HG02759 (cell line): Measurements from ENCODE around the gene SNRNP25.

ENCODE experiments used
- ATAC-seq: cut with Tn5 transposase; IDR thresholded peaks from one replicate; pipeline ENCODE4 v1.9.1; 2021; ENCODE audit warnings: mild to moderate bottlenecking, moderate library complexity; ENCODE audit not compliant: unreplicated experiment

The SNRNP25 gene

DNA sequence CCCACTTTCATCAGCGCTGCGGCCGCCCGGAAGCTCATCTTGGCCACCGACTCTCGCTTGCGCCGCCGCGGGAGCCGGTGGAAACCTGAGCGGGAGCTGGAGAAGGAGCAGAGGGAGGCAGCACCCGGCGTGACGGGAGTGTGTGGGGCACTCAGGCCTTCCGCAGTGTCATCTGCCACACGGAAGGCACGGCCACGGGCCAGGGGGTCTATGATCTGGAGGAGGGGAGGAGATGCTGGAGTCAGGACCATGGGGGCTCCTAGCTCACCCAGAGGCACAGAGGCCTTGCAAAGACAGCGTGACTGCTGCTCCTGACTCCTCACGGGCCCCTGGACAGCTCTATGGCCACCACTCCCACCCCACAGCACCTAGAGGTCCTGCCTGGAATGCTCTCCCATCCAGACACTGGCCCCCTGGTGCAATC lies 9.4 kb downstream of the SNRNP25 start:
- no peak for ATAC-seq

DNA sequence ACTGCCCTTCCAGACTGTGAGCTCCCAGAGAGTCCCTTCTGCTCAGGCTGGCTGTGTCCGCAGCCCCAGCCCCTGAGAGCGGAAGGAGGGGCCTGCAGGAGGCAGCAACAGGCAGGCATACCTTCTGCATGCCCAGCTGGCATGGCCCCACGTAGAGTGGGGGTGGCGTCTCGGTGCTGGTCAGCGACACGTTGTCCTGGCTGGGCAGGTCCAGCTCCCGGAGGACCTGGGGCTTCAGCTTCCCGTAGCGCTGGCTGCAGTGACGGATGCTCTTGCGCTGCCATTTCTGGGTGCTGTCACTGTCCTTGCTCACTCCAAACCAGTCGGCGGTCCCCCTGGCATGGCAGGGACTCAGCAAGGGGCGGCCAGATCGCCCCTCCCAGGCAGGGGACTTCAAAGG lies 9.8 kb downstream of the SNRNP25 start:
- ATAC-seq: no peak

DNA sequence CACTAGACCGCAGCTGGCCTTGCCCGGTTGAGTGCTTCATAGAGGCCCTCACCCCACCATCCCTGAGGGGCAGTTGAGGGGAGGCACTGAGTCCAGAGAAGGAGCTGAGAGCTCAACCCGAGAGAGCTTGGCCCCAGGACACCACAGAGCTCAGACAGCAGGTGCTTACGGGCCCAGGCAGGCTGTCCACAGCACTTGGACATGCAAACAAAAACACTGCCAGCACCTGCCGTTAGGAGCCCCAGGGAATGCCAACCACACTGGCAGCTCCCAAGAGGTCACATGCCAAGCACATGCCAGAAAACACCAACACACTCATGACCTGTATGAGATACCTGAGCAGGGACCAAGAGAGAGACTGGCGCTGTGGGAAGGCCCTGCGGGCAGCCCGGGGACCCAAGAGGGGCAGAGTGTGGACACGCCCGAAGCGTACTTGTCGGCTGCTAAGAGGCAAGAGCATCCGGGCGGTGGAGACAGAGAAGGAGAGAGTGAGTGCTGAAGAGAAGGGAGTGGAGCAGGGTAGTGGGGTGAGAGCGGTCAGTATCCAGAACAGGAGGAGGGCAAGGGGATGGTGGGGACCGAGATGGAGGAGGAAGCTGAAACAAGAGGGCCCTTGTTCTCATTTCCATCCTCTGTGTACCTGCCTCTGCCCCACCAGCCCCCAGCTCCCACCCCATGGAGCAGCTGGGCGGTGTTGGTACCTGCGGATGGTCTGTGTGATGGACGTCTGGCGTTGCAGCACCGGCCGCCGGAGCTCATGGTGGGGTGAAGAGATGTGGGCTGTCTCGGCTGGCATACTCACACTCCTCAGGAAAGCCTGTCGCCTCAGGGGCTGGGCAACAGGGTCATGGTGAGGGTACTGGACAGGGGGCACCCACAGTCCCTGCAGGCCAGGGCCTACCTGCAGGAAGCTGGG lies 10.6 kb downstream of the SNRNP25 start:
- no peak for ATAC-seq

DNA sequence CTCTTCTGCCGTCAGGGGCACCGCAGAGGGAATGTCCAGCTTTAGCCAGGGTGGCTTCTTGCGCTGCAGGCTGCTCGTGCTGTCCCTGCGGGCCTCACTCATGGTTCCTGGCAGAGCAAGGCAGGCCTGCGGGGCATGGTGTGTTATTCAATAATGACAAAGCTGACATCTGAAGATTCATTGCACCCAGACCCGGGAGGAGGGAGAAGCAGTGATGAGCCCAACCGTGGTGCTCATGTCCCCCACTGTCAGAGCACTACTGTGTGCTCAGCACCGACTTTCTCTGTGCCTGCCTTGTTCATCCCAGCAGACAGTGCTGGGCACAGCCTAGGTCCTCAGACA lies 11.3 kb downstream of the SNRNP25 start:
- ATAC-seq: no peak

DNA sequence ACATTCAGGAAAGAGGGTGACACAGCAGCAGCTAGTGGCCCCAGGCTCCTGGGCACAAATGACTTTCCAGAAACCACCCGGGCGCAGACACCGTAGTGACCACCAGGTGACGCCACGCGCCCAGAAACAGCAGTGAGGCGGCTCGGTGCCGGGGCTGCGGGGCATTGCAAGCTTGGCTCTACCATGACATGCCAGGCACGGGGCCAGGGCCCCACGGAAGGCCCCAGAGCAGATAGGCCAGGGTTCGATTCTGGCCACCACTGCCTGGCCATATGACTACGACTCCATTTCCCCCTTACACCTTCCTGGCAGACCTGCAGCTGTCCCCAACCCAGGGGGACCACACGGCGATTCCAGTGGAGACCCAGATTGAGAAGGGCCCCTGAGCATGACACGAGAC lies 12.1 kb downstream of the SNRNP25 start:
- peak; percentile 53 for ATAC-seq

DNA sequence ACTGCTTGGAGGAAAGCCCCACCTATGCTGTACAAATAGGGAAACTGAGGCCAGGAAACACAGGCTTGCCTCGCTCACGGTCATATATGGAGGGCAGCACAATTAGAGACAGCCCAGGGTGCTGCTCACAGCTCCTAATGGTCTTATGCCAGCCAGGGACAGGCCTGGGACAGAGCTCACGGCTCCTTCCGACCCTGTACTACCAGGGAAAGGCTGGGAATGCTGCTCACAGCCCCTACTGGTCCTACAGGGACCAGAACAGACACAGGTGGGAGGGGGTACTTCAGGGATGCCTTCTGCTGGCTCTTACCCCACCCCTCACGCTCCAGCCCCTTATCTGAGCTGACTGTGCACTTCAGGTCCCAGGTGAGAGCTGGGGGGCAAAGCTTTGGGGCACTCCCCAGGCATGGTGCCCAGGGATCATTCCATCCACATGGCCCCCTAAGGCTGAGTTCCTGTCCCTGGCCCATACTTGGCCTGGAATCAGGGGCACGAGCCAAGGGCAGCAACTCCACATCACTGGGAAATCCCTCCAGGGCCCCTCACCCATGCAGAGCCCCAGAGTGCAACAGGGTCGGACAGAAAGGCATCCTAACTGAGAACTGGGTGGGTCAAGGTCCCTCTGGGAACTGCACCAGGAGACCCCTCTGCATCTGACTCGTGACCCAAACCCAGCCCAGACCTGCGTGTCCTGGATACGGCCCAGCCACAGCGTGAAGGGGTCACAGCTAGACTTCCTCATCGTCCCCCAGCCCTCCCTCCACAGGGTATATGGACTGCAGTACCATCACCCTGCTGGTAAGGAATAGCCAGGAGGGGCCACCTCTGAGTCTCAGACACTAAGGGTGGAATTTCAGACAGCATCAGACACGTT lies 12.9 kb downstream of the SNRNP25 start:
- ATAC-seq: no peak

DNA sequence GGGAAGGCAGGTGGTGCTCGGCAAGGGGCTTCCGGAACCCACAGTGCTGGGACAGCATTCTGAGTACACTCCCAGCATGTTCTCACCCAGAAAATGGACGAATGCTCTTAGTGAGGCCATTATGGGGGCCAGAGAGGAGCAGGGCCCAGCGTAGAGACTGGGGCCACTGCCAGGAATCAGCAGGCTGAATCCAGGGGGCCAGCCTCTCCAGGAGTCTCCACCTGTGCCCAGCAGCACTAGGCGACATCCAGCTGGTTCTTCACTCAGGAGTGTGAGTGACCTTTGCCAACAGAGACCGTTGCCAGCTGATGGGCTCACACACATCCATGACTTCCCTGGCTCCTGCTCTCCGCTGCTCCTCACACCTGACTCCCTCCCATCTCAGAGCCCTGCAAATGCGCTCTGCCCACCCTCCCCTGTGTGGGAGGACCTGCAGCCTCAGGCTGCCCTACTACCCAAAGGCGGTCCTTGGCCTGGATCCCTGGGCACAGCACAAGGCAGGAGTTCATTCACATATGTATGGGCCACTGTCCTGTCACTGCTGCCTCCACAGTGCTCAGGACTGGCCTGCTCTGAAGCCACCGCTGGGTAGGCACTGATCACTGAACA lies 13.7 kb downstream of the SNRNP25 start:
- no peak for ATAC-seq

DNA sequence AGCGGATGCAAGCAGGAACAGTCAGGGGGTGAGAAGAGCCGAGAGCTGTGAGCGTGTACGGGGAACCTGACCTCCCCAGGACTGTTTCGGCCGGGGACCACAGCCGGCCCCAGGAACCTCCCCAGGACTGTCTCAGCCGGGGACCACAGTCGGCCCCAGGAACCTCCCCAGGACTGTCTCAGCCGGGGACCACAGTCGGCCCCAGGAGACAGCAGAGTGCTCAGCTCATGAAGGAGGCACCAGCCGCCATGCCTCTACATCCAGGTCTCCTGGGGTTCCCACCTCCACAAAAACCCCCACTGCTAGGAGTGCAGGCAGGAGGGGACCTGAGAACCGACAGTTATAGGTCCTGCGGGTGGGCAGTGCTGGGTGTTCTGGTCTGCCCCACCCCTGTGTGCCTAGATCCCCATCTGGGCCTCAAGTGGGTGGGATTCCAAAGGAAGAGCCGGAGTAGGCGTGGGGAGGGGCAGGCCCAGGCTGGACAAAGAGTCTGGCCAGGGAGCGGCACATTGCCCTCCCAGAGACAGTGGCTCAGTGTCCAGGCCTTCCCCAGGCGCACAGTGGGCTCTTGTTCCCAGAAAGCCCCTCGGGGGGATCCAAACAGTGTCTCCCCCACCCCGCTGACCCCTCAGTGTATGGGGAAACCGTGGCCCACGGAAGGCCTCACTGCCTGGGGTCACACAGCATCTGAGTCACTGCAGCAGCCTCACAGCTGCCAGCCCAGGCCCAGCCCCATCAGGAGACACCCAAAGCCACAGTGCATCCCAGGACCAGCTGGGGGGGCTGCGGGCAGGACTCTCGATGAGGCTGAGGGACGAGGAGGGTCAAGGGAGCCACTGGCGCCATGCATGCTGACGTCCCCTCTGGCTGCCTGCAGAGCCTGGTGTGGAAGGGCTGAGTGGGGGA lies 14.5 kb downstream of the SNRNP25 start:
- ATAC-seq: no peak

DNA sequence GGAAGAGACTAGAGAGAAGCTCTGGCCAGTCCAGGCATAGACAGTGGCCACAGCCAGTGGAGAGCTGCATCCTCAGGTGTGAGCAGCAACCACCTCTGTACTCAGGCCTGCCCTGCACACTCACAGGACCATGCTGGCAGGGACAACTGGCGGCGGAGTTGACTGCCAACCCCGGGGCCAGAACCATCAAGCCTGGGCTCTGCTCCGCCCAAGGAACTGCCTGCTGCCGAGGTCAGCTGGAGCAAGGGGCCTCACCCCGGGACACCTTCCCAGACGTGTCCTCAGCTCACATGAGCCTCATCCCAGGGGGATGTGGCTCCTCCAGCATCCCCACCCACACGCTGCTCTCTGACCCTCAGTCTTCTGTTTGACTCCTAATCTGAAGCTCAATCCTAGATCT lies 15.6 kb downstream of the SNRNP25 start:
- no peak for ATAC-seq

DNA sequence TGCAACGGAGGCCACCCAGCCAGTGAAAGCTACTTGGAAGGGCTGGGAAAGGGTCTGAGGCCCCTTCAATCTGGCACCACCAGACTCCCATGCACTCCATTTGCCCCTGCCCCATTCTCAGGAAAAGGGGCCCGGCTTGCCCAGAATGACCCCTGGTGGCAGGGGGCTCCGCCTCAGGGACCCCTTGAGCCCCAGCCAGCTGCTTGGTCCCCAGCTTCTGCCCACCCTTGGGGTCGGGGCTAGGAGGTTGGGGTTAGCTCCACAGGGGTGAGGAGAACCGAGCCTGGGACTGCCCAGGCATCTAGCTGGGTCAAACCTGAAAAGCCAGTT lies 17.5 kb downstream of the SNRNP25 start:
- ATAC-seq: no peak

DNA sequence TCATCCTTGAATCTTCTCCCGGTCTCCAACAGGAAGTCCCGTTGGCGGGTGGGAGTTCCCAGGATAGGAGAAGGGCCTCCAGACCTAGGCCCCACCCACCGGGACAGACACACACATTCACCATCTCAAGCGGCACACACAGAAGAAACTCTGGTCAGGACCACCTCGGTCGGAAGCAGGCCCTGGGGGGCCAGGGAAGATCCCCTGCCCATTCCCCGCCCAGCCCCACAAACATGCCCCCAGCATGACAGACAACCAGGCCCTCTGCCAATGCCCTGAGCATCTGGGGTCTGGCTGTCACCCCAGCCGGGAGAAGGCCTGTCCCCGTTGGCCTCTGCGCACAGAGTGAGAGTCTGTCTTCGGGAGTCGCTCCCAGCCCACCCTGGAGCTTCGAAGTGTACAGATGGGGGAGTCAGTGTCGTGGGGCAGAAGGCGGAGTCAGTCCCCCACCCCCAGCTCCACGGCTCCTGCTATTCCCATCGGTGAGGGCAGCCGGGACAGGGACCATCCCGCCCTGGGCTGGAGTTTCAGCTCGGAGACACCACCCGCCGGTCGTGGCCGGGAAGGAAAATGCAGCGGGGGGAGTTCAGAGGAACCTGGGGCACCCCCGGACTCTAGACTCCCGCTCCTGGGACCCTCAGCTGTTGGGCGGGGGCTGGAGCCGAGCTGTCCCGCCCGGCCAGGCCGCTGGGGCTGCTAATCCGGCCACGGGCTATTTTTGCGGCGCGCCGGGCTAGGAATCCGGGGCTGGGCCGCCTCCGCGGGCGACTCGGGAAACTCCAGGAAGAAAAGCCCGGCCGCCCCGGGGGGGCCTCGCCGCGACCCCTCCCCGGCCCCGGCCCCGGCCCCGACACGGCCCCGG lies 18.1 kb downstream of the SNRNP25 start:
- ATAC-seq: peak; percentile 25

DNA sequence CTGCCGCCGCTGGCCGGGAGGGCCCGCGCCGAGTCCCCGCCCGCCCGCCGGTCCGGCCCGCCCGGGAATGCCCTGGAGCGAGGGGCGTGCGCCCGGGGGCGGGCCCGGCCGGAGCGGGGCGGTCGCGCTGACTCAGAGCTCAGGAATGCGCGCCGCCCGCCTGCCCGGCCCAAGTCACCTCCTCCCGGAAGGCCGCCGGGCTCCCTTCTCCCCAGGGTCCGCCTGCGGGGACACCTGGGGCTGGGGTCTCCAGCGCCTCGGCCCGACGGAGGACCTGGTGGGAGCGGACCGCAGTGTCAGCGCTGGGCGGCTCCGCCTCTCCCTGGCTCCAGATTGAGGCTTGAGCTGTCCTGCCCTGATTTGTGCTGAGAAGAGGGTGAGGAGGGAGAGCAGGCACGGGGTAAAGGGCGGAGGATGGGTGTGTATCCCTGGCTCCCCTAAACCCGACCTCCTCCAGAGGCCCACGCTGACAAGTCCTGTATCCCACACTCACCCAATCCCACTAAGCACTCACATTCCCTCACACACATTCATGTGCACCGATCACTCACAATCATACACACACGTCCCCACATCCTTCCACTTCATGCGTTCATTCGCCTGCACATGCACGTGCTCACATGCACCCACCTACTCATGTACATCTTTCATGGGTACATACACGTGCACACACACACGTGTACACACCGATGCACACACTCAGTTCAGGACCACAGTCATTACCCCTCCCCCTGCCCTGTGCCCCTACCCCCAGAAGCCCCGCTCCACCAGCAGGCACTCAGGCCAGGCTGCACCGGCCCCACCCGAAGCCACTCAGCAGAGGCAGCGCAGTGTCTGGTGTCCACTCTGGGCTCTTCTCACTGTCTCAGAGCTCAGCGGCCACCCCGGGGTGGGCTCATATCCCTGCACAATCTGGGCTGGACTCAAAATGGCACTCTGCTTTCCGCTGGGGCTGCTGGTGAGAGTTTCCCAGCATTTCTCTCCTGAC lies 19.2 kb downstream of the SNRNP25 start, which contains the start of gene RHBDF1:
Gene RHBDF1, minus strand, starts transcription at position 71 of the 988 bp plus-strand sequence. CDS start 7,616 bp downstream, outside the sequence.
- ATAC-seq: peak; percentile 46

DNA sequence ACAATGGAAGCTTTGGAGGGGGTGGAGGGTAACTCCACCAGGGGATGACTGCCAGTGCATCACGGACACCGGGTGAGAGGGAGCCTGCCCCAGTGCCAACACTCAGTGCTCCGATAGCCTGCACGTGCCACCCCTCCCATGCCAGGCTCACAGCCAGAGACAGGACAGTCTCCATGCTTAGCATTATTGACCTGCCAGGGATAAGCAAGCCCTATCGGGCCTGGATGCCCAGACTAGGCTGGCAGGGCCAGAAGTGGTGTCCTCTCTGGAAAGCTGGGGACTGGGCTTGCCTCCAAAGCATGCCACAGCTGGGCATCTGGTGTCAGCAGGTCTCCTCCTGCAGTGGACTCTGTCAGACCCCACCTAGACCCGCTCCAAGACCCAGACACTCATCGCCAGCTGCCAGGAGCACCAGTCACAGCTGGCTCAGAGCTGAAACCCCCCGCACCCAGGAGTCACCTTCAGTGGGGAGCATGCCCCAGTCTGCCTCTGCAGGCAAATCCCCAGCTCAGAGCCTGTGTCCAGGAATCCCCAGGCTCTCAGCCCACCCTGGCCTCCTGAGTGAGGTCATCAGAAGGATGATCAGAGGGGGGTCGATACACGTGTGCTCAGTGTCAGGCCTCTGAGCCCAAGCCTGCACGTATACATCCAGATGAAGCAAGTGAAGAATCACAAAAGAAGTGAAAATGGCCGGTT lies 20.6 kb downstream of the SNRNP25 start:
- ATAC-seq: no peak

DNA sequence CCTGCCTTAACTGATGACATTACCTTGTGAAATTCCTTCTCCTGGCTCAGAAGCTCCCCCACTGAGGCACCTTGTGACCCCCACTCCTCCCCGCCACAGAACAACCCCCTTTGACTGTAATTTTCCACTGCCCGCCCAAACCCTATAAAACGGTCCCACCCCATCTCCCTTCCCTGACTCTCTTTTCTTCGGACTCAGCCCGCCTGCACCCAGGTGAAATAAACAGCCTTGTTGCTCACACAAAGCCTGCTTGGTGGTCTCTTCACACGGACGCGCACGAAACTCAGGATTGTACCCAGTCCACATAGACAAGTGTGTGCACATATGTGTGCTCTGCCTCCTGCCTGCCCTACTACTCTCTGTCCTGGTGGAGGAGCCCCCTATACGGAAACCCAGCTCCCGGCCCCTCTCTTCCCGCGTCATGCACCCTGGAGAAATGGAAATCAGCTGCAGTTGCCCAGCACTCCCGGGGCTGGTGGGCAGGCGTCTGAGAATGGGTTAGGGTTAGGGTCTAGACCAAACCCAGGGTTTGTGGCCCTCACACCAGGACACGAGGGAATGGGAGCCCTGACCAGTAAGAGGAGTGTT lies 21.2 kb downstream of the SNRNP25 start:
- no peak for ATAC-seq

DNA sequence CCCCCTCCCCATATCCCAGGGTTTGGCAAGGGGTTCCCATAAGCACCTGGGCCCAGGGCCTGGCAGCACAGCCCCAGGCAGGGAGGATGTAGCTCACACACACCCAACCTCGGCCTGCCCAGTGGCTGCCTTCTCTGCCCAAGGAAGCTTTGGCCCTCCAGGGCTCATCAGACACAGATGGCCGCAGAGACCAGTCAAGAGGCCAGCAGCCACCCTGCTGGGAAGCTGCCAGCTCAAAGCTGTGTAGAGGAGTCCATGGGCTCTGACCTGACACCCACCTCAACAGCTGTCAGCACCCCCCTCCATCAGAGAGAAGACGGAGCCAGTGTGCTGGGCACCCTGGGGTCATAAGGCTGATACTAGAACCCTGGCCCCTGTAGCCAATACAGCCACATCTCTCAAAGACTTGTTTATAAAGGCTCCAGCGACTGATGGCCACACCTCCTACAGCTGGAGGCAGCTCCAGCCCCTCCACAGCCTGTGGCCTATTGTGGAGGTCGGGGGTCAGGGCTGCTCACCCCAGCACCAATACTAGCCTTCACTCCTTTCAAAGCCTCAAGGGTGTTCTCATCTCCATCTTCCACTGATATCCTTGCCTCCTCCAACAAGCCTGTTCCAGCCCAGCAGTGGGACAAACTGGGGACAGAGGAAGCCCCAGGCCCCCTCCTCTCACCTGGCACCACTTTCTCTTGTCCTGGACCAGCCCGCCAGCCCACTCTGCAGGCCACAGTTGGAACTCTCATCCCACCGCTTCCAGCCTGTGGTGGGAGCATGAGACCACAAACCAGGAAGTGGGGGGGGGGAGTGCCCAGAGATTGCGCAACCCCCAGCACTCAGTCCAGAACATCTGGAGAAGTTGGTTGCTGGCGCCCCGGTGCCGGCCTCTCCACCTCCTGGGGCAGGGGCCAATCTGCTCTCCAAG lies 22.2 kb downstream of the SNRNP25 start:
- ATAC-seq: no peak

DNA sequence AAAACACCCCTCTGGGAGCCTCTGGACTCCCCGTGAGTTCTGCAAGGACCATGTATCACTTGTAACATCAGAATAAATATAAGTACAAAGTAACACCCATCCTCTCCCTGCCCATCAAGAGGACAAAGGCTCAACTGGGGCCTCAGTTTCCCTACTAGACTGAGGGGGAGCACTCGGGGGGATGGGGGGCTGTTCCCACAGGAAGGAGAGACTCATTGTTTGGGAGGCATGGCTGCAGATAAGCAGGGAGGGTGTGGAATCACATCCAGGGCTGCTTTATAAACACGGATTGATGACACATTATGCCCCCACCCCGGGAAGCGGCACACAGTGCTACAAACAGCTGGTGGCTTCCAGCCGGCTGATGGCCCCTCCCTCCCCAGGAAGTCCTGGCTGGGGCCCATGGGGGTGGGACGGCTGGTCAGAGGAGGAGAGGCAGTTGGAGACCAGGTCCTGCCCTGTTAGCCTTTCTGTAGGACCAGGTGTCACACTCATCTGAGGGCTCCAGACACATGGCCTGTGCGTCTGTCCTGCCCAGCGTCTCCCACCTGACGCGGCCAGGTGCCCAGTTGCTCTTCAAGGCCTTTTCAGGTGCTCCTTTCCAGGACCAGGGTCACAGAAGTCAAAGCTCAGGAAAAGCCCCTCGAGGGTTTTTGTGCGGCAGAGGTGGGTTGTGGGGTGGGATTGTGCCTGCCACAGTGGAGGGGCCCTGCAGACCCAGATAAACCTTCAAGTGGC lies 23.1 kb downstream of the SNRNP25 start:
- no peak for ATAC-seq
